H1 (cell line): ENCODE data around the gene PDCD10. TPM values are rescaled to one million over a fixed set of nuclear protein-coding genes. Genes with fewer than 3 reads are reported as not detected.

Experiments
- ASH2L ChIP-seq: fragments of 200-600, 300-600 bp; sonication (generic); IDR thresholded peaks from one replicate; pipeline ENCODE4 v1.7.1; 2017; ENCODE audit warnings: low read length
- ATF2 ChIP-seq: IDR thresholded peaks from 2 replicates; pipeline ENCODE4 v1.6.1; 2012; ENCODE audit warnings: low read length, inconsistent platforms
- EZH2 ChIP-seq: fragments of 200-600 bp; sonication (generic); IDR thresholded peaks from 2 replicates; pipeline ENCODE4 v1.7.1; 2012; ENCODE audit warnings: low read depth, mild to moderate bottlenecking, moderate library complexity, low read length, inconsistent platforms; ENCODE audit not compliant: severe bottlenecking
- MAX ChIP-seq: IDR thresholded peaks from 2 replicates; pipeline ENCODE4 v1.6.1; 2012; ENCODE audit warnings: inconsistent platforms
- RAD21 ChIP-seq, 2 experiments: IDR thresholded peaks in 1 of 2; conservative IDR thresholded peaks in 1 of 2; 2 replicates each; pipeline ENCODE4 v1.6.1; 2011; ENCODE audit warnings: low read depth in 2 of 2, low read length in 2 of 2, improper control_type of control experiment in 1 of 2, inconsistent platforms in 1 of 2, mild to moderate bottlenecking in 1 of 2, moderate library complexity in 1 of 2
- SIN3A ChIP-seq, 2 experiments: IDR thresholded peaks in 1 of 2; conservative IDR thresholded peaks in 1 of 2; 2 replicates each; pipeline ENCODE4 v1.6.1; 2011 to 2012; ENCODE audit warnings: low read length in 2 of 2, improper control_type of control experiment in 1 of 2, low read depth in 1 of 2, mild to moderate bottlenecking in 1 of 2
- SP4 ChIP-seq: IDR thresholded peaks from 2 replicates; pipeline ENCODE4 v1.6.1; 2012; ENCODE audit warnings: low read length, inconsistent platforms
- TCF12 ChIP-seq: IDR thresholded peaks from 2 replicates; pipeline ENCODE4 v1.6.1; 2011; ENCODE audit warnings: low read depth, mild to moderate bottlenecking, low read length
- polyA plus RNA-seq, 7 experiments: library from polyadenylated mRNA; depleted of rRNA in 3 of 7; stranded (reverse) in 5 of 7; unstranded in 2 of 7; fragments of >200 nt in 5 of 7; fragments of 200-250 nt in 2 of 7; gene quantifications; 1 replicate in 5 of 7; 2 replicates in 1 of 7; 4 replicates in 1 of 7; pipeline versions ENCODE4 v1.2.1 to v1.2.3, GENCODE V29; 2011 to 2013; ENCODE audit warnings: missing spikeins in 2 of 7, mixed read lengths in 2 of 7
- total RNA-seq: library from RNA; stranded (reverse); fragmentation: NEBNext Ultra II Directional; extraction: Animal tissue kit (Norgen Biotek cat#: 25700); gene quantifications from 2 replicates; pipeline ENCODE4 v1.2.1, GENCODE V29; 2021

PDCD10 gene
- total and polyA plus RNA-seq, 2 of the 8 experiments (the other 6 are each of a cell fraction or from before 2014, with no cell fraction given), result 52.0 to 76.6 TPM

- TF ChIP-seq ATF2 (peak; percentile 91; the same call in 1 of the 2 replicates), SIN3A (conservative IDR thresholded peaks at IDR 0.05 in 1 of 2, IDR thresholded peaks at IDR 0.05 in 1 of 2; ENCODE audit: low read depth in 1 of 2, low read length in 2 of 2) (peak in 1 of 2 experiments; percentile 35; a peak in 2 of 4 replicates), TCF12 (no peak), MAX (0 out of 2 replicates have a peak, but pooled peaks have one; percentile 5), SP4 (peak; percentile 81), ASH2L (peak; percentile 87), RAD21 (IDR thresholded peaks at IDR 0.05 in 1 of 2, conservative IDR thresholded peaks at IDR 0.05 in 1 of 2; ENCODE audit: low read depth in 2 of 2, low read length in 2 of 2) (no peak), EZH2 (no peak)
These were observed at the start of gene PDCD10 (continued) for GRCh38 chr3:167734498-167735232.
